Fibroblast of lung (primary cell): Measurements from ENCODE around the gene FAM210A. TPM values are rescaled to one million over a fixed set of nuclear protein-coding genes. Genes with fewer than 3 reads are reported as not detected.

ENCODE experiments used
- DNase-seq, 2 donors: peaks; one replicate each; pipeline versions ENCODE4 v3.0.0 to v3.0.0-alpha.2; 2010; ENCODE audit warnings: low read depth in 2 of 2
- H2AFZ ChIP-seq: 2 replicates; pipeline ENCODE4 v1.5.1; 2012; ENCODE audit warnings: low read length, control low read depth, inconsistent platforms
- H3K27ac ChIP-seq: 2 replicates; pipeline ENCODE4 v1.5.1; 2011; ENCODE audit warnings: low read length, control low read depth; ENCODE audit not compliant: insufficient read depth
- H3K27me3 ChIP-seq: 2 replicates; pipeline ENCODE4 v1.5.1; 2011; ENCODE audit warnings: mild to moderate bottlenecking, low read length; ENCODE audit not compliant: control insufficient read depth, insufficient read depth
- H3K36me3 ChIP-seq: 2 replicates; pipeline ENCODE4 v1.5.1; 2011; ENCODE audit warnings: low read length; ENCODE audit not compliant: control insufficient read depth, insufficient read depth
- H3K4me1 ChIP-seq: 2 replicates; pipeline ENCODE4 v1.5.1; 2011; ENCODE audit warnings: low read length; ENCODE audit not compliant: control insufficient read depth, insufficient read depth; ENCODE audit errors: extremely low read depth
- H3K4me2 ChIP-seq: 2 replicates; pipeline ENCODE4 v1.5.1; 2011; ENCODE audit warnings: low read length, control low read depth; ENCODE audit not compliant: insufficient read depth; ENCODE audit errors: extremely low read depth
- H3K4me3 ChIP-seq, 4 experiments: fragments of 200-600 bp in 1 of 4; sonication (generic) in 1 of 4; replicated peaks in 1 of 4; 2 replicates each; pipeline ENCODE4 v1.5.1; 2011 to 2016; ENCODE audit warnings: low read length in 4 of 4, low read depth in 3 of 4, mild to moderate bottlenecking in 3 of 4, control low read depth in 2 of 4, inconsistent platforms in 1 of 4, mixed read lengths in 1 of 4; ENCODE audit not compliant: insufficient read depth in 1 of 4; ENCODE audit errors: control extremely low read depth in 1 of 4
- H3K79me2 ChIP-seq: 2 replicates; pipeline ENCODE4 v1.5.1; 2012; ENCODE audit warnings: mild to moderate bottlenecking, low read length, inconsistent platforms; ENCODE audit not compliant: control insufficient read depth, insufficient read depth
- H3K9ac ChIP-seq: 2 replicates; pipeline ENCODE4 v1.5.1; 2011; ENCODE audit warnings: mild to moderate bottlenecking, low read length, control low read depth; ENCODE audit not compliant: insufficient read depth
- H3K9me3 ChIP-seq: 2 replicates; pipeline ENCODE4 v1.5.1; 2012; ENCODE audit warnings: low read depth, low read length; ENCODE audit not compliant: control insufficient read depth, insufficient read depth
- H4K20me1 ChIP-seq: 2 replicates; pipeline ENCODE4 v1.5.1; 2011; ENCODE audit warnings: low read length; ENCODE audit not compliant: control insufficient read depth, insufficient read depth; ENCODE audit errors: extremely low read depth
- EZH2 ChIP-seq: IDR thresholded peaks from 2 replicates; pipeline ENCODE4 v1.5.1; 2012; ENCODE audit warnings: low read length, control low read depth, mild to moderate bottlenecking; ENCODE audit errors: missing control alignments
- polyA plus RNA-seq, 2 donors: library from polyadenylated mRNA; depleted of rRNA in 1 of 2; stranded (reverse) in 1 of 2; unstranded in 1 of 2; fragments of >200 nt; gene quantifications; 2 replicates each; pipeline ENCODE4 v1.2.1, GENCODE V29; 2011 to 2012; ENCODE audit warnings: missing spikeins in 1 of 2
- total RNA-seq: library from RNA; depleted of rRNA; stranded (reverse); fragments of >200 nt; gene quantifications from 2 replicates; pipeline ENCODE4 v1.2.1, GENCODE V29; 2014
- TF ChIP-seq, protein P1 (sequence below), 2 donors: IDR thresholded peaks in 1 of 2; conservative IDR thresholded peaks in 1 of 2; 1 replicate in 1 of 2; 2 replicates in 1 of 2; pipeline ENCODE4 v1.5.1; 2011 to 2012; ENCODE audit warnings: low read length in 2 of 2, control low read depth in 1 of 2, inconsistent platforms in 1 of 2, low read depth in 1 of 2, mild to moderate bottlenecking in 1 of 2

Gene FAM210A
- total and polyA plus RNA-seq, 2 donors (not counting 1 experiment from before 2014, with no cell fraction given): 14.2 to 17.5 TPM

DNA sequence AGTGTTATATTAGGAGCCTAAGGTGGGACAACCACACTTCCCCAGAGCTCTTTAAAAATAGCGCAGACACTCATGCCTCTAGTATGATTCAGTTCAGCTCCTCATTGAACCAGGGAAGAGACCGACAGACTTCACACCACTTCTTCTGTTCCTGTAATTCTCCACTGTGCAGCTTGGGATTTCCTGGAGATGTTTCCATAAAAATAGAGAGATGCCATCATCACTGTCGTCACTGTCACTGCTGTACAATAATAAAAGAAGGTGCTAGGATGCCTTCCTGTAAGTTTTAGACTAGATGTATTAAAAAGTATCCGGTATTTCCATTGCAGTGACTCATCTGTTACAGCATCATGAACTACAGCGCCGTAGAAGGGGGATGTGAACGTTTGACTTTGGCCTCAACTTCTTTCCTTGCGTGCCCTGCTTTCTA lies 110.9 kb downstream of the FAM210A start:
- Histone ChIP-seq H2AFZ (no peak overlapping the region), H3K27me3 (peaks cover 9% of the 10 kb centered on the region), H3K79me2 (no peaks in the 10 kb centered on the region), H3K9me3 (no peaks in the 10 kb centered on the region), H3K4me3 (no peak overlapping the region), H3K4me2 (no peak overlapping the region), H3K27ac (no peak overlapping the region), H3K36me3 (no peaks in the 10 kb centered on the region), H4K20me1 (no peaks in the 10 kb centered on the region), H3K9ac (no peak overlapping the region), H3K4me1 (peaks cover 2% of the 10 kb centered on the region)
- DNase-seq: peak in 1 of 2 donors; percentile 18
- TF ChIP-seq EZH2: no peak
- TF ChIP-seq, protein P1, sequence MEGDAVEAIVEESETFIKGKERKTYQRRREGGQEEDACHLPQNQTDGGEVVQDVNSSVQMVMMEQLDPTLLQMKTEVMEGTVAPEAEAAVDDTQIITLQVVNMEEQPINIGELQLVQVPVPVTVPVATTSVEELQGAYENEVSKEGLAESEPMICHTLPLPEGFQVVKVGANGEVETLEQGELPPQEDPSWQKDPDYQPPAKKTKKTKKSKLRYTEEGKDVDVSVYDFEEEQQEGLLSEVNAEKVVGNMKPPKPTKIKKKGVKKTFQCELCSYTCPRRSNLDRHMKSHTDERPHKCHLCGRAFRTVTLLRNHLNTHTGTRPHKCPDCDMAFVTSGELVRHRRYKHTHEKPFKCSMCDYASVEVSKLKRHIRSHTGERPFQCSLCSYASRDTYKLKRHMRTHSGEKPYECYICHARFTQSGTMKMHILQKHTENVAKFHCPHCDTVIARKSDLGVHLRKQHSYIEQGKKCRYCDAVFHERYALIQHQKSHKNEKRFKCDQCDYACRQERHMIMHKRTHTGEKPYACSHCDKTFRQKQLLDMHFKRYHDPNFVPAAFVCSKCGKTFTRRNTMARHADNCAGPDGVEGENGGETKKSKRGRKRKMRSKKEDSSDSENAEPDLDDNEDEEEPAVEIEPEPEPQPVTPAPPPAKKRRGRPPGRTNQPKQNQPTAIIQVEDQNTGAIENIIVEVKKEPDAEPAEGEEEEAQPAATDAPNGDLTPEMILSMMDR (conservative IDR thresholded peaks at IDR 0.05 in 1 of 2, IDR thresholded peaks at IDR 0.05 in 1 of 2; ENCODE audit: low read depth in 1 of 2, low read length in 2 of 2): no peak

DNA sequence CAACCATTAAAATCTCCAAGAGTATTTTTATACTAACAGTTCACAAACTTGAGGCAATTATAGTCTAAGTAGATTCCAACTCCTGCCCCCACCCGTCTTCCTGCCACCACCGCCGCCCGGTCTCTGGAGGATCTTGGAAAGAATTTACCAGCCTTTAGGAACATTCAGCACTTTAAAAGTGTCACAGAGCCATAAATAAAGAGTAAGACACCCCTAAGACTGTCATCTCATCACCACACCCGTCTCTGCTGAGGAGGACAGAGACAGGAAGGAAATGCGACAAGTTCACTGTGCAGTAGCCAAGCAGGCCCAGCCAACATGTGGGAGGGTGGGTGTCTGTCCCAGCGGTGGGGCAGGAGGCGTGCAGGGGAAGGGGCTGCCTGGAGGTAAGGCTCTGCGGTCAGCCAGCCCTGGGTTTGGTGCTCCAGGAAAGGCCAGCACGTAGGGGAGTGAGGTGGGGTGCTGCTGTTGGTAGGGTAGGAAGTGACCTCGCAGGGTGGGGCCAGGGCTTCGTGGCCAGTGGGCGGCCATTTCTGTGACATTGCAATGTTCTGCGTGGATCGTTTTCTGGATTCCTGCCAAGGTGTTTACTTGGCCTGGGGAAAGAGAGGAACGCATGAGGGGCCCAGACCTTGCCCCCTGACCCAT lies 111.6 kb downstream of the FAM210A start:
- H3K4me2 ChIP-seq: no peak overlapping the region
- H3K9me3 ChIP-seq: no peaks in the 10 kb centered on the region
- H2AFZ ChIP-seq: no peak overlapping the region
- H3K79me2 ChIP-seq: no peaks in the 10 kb centered on the region
- no peak for DNase-seq
- no peak overlapping the region for H3K4me3 ChIP-seq
- no peak overlapping the region for H3K9ac ChIP-seq
- peaks cover 2% of the 10 kb centered on the region for H3K4me1 ChIP-seq
- H3K36me3 ChIP-seq: no peaks in the 10 kb centered on the region
- H3K27me3 ChIP-seq: peaks cover 9% of the 10 kb centered on the region
- no peaks in the 10 kb centered on the region for H4K20me1 ChIP-seq
- no peak for TF ChIP-seq EZH2
- TF ChIP-seq, protein P1 (conservative IDR thresholded peaks at IDR 0.05 in 1 of 2, IDR thresholded peaks at IDR 0.05 in 1 of 2; ENCODE audit: low read depth in 1 of 2, low read length in 2 of 2): no peak
- H3K27ac ChIP-seq: no peak overlapping the region

DNA sequence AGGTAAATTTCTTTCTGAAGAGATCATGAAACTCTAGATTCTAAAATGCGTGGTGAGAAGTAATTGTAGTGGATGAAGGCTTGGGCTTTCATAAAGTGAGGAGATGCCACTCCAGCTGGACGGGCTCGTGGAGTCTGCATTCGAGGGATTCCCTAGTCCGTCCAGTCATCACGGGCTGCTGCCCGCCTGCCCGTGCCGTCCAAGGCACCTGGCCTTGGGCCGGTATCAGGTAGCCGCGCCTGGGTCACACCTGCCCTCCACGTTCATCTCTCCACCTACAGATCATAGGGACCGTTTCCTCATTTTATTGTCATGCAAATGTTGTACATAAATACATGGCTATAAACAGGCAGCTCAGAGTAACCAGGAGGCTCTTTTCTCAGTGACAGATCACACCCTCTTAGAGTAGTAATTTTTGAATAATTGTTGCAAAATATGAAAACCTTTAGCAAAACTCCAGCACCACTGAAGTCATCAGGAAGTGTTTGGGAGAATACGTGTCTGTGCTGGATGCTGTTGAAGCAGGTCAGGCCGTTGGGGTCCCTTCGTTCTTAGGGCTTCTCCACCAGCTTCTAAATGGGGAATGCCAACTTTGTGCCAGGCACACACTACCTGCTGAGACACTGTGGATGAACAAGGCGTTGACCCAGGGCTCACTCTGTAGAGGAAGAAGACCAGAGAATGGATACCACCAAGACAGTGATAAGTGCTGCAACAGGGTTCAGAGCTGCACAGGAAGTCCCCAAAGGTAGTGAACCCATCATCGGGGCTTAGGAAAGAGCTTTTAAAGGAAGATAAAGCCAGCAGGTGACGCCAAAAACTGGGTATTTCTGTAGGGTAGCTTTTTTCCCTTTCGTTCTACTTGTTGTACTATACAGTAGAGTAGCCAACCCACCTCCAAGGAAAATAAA lies 112.5 kb downstream of the FAM210A start:
- no peak for TF ChIP-seq EZH2
- TF ChIP-seq, protein P1 (conservative IDR thresholded peaks at IDR 0.05 in 1 of 2, IDR thresholded peaks at IDR 0.05 in 1 of 2; ENCODE audit: low read depth in 1 of 2, low read length in 2 of 2): no peak
- H3K27ac ChIP-seq: no peak overlapping the region
- no peaks in the 10 kb centered on the region for H3K36me3 ChIP-seq
- peaks cover 2% of the 10 kb centered on the region for H3K4me1 ChIP-seq
- peaks cover 9% of the 10 kb centered on the region for H3K27me3 ChIP-seq
- H4K20me1 ChIP-seq: no peaks in the 10 kb centered on the region
- H3K4me2 ChIP-seq: no peak overlapping the region
- no peaks in the 10 kb centered on the region for H3K9me3 ChIP-seq
- DNase-seq: no peak
- no peaks in the 10 kb centered on the region for H3K79me2 ChIP-seq
- H3K4me3 ChIP-seq: no peak overlapping the region
- no peak overlapping the region for H2AFZ ChIP-seq
- H3K9ac ChIP-seq: no peak overlapping the region
